Chondrocyte (in vitro differentiated cells): ENCODE data around the gene PKD1. TPM values are rescaled to one million over a fixed set of nuclear protein-coding genes. Genes with fewer than 3 reads are reported as not detected.

Source experiments
- DNase-seq: peaks from one replicate; pipeline ENCODE4 v3.0.0; 2021; ENCODE audit warnings: mixed read lengths, low spot score
- H3K27ac Mint-ChIP-seq: one replicate; pipeline ENCODE4 v1.8.0; 2021; ENCODE audit warnings: mild to moderate bottlenecking, moderate library complexity, mixed read lengths; ENCODE audit not compliant: unreplicated experiment
- H3K27me3 Mint-ChIP-seq: 2 replicates; pipeline ENCODE4 v1.8.0; 2021; ENCODE audit warnings: low read depth, mixed read lengths
- H3K36me3 Mint-ChIP-seq: 2 replicates; pipeline ENCODE4 v1.8.0; 2021; ENCODE audit warnings: low read depth, mixed read lengths
- H3K4me1 Mint-ChIP-seq: 2 replicates; pipeline ENCODE4 v1.8.0; 2021; ENCODE audit warnings: low read depth, mild to moderate bottlenecking, mixed read lengths
- H3K4me3 Mint-ChIP-seq: one replicate; pipeline ENCODE4 v1.8.0; 2021; ENCODE audit warnings: mild to moderate bottlenecking, moderate library complexity, mixed read lengths; ENCODE audit not compliant: unreplicated experiment
- H3K9me3 Mint-ChIP-seq: 2 replicates; pipeline ENCODE4 v1.8.0; 2021; ENCODE audit warnings: low read depth, mixed read lengths
- total RNA-seq: library from RNA; stranded (reverse); gene quantifications from 3 replicates; pipeline ENCODE4 v1.2.1, GENCODE V29; 2021
- TF ChIP-seq, protein P1 (sequence below): fragments of 200-600 bp; sonication (generic); IDR thresholded peaks from 2 replicates; pipeline ENCODE4 v1.5.0; 2021; ENCODE audit warnings: antibody characterized with exemption, mild to moderate bottlenecking, moderate library complexity

PKD1 gene
- total RNA-seq, 1 donor from 2014 or later = 230 TPM

DNA sequence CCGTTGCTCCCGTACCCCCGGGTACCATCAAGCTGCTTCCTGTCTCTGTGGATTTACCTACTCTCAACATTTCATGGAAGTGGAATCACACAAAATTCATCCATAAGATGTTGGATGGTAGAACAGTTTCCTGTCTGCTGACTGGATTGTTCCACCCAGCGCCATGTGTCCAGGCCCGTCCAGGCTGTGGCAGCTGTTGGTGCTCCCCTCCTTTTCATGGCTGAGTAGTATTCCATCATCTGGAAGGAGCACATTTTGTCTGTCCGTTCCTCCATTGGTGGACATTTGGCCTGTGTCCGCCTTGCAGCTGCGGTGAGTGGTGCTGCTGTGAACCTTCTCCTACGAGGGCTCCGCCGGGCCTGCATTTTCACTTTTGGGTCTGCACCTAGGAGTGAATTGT, 69.6 kb downstream of the PKD1 start:
- Mint-ChIP-seq H3K27ac (no peak overlapping the region), H3K27me3 (no peaks in the 10 kb centered on the region), H3K4me1 (no peaks in the 10 kb centered on the region), H3K9me3 (no peaks in the 10 kb centered on the region), H3K4me3 (no peak overlapping the region), H3K36me3 (peaks cover 21% of the 10 kb centered on the region)
- DNase-seq = no peak
- TF ChIP-seq, protein P1, sequence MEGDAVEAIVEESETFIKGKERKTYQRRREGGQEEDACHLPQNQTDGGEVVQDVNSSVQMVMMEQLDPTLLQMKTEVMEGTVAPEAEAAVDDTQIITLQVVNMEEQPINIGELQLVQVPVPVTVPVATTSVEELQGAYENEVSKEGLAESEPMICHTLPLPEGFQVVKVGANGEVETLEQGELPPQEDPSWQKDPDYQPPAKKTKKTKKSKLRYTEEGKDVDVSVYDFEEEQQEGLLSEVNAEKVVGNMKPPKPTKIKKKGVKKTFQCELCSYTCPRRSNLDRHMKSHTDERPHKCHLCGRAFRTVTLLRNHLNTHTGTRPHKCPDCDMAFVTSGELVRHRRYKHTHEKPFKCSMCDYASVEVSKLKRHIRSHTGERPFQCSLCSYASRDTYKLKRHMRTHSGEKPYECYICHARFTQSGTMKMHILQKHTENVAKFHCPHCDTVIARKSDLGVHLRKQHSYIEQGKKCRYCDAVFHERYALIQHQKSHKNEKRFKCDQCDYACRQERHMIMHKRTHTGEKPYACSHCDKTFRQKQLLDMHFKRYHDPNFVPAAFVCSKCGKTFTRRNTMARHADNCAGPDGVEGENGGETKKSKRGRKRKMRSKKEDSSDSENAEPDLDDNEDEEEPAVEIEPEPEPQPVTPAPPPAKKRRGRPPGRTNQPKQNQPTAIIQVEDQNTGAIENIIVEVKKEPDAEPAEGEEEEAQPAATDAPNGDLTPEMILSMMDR = no peak

DNA sequence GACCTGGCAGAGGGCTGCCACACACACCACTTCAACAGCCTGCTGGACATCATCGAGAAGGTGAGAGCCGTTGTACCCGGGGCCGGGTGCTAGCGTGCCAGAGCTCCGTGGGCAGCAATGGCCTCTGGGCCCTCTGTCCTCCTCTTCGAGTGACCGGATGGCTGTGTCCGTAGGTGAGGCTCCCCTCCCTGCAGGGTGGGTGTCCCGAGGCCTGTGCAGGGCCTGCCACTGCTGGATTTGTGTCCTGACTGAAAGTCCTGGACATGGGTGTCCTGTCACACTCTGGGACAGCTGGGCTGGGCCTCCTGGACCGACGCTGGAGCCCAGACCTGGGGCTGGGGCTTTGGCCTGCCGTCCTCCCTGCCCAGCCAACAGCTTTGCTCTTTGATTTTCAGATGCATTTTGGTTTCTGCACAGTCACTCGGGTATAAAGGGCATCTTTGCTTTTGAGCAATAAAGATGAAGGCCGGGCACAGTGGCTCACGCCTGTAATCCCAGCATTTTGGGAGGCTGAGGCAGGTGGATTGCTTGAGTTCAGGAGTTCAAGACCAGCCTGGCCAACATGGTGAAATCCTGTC, 71.2 kb downstream of the PKD1 start:
- no peaks in the 10 kb centered on the region for H3K27me3 Mint-ChIP-seq
- H3K9me3 Mint-ChIP-seq = no peaks in the 10 kb centered on the region
- DNase-seq = no peak
- no peak overlapping the region for H3K4me3 Mint-ChIP-seq
- TF ChIP-seq, protein P1 = no peak
- H3K27ac Mint-ChIP-seq = no peak overlapping the region
- peaks cover 22% of the 10 kb centered on the region for H3K36me3 Mint-ChIP-seq
- no peaks in the 10 kb centered on the region for H3K4me1 Mint-ChIP-seq

GRCh38 chr16:2063861-2064260, 71.8 kb downstream of the PKD1 start:
- no peak for DNase-seq
- H3K27ac Mint-ChIP-seq = no peak overlapping the region
- TF ChIP-seq, protein P1 = no peak
- peaks cover 20% of the 10 kb centered on the region for H3K36me3 Mint-ChIP-seq
- H3K4me3 Mint-ChIP-seq = no peak overlapping the region
- H3K4me1 Mint-ChIP-seq = no peaks in the 10 kb centered on the region
- no peaks in the 10 kb centered on the region for H3K27me3 Mint-ChIP-seq
- no peaks in the 10 kb centered on the region for H3K9me3 Mint-ChIP-seq

- TF ChIP-seq, protein P1 = no peak
- no peak overlapping the region for H3K4me3 Mint-ChIP-seq
- H3K36me3 Mint-ChIP-seq = peaks cover 23% of the 10 kb centered on the region
- no peaks in the 10 kb centered on the region for H3K9me3 Mint-ChIP-seq
- no peak for DNase-seq
- H3K27ac Mint-ChIP-seq = no peak overlapping the region
- no peaks in the 10 kb centered on the region for H3K4me1 Mint-ChIP-seq
- no peaks in the 10 kb centered on the region for H3K27me3 Mint-ChIP-seq
These were observed 72.9 kb downstream of the PKD1 start for GRCh38 chr16:2062801-2063200.

GRCh38 chr16:2061526-2061925, 74.2 kb downstream of the PKD1 start:
- Mint-ChIP-seq H3K4me3 (no peak overlapping the region), H3K27ac (no peak overlapping the region), H3K27me3 (no peaks in the 10 kb centered on the region), H3K4me1 (no peaks in the 10 kb centered on the region), H3K36me3 (peaks cover 21% of the 10 kb centered on the region), H3K9me3 (no peaks in the 10 kb centered on the region)
- TF ChIP-seq, protein P1 = no peak
- no peak for DNase-seq
